Right forelimb (tissue), 1 donor: ENCODE measurements around the gene METTL14.

Experiments used
- DNase-seq: peaks from one replicate; pipeline ENCODE4 v3.0.0-alpha.2; 2018

METTL14 gene

DNA sequence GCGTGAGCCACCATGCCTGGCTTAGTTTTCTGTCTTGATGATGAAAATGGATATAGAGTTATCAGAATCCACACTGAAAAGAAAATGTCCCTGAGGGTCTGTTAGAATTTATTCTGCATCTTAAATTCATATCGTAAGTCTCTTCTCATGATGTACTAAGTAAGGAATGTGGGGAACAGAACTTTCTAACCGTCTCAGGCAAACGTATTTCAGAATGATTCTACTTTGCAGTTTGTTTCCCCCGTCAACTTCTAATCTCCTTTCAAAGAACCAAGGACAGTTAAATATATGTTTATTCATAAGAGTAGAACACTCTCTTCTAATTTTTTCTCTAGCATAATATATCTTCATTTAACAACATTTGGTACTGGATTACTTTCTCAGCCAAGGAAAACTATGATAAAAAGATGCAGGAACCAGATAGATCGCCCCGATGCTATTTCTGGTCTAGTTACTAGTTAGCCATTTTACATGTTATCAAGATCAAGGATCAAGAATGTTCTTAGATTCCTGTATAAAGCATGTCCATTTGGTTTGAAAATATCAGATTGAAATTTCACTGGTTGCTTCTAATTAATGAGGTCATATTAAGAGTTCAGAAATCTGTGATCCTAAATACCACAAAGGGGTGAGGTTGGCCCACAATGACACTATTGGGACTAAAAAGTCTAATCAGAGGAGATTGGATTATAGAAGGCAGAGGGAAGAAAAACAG, 49.5 kb downstream of the METTL14 start:
- no peak for DNase-seq

DNA sequence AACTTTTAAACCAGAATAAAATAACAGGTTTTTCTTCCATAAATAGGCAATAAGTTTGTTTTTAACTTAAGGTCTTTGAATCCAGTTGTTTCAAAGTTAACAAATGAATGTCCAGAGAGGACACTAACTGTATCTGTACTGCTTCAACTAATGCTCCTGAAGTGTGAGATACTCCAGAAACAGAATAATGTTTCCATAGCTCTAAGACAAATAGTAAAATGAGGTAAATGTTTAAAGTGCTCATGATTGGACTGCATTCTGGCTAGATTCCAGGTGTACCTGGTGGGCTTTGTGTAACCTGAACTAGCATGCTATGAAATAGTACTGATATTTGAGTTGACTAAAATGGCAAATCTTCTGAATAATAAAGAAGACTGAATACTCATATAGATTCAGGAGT, 51.7 kb downstream of the METTL14 start:
- DNase-seq: no peak

DNA sequence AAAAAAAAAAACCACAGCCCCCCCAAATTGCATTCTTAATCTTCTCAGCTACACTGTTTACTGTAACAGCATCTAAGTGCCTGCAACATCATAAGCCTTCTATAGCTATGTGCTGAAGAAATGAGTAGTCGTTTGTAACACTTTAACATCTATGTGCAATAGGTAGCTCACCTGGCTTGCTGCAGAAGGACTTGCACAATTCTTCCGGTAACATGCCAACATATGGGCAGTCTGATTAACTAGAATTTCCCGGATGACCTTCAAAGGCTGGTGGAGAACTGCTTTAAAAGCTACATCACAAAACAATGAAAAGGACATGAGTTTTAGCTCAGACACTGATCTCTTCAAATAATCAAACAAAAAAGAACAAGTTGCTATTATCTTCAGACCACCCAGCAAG, 52.9 kb downstream of the METTL14 start:
- no peak for DNase-seq

DNA sequence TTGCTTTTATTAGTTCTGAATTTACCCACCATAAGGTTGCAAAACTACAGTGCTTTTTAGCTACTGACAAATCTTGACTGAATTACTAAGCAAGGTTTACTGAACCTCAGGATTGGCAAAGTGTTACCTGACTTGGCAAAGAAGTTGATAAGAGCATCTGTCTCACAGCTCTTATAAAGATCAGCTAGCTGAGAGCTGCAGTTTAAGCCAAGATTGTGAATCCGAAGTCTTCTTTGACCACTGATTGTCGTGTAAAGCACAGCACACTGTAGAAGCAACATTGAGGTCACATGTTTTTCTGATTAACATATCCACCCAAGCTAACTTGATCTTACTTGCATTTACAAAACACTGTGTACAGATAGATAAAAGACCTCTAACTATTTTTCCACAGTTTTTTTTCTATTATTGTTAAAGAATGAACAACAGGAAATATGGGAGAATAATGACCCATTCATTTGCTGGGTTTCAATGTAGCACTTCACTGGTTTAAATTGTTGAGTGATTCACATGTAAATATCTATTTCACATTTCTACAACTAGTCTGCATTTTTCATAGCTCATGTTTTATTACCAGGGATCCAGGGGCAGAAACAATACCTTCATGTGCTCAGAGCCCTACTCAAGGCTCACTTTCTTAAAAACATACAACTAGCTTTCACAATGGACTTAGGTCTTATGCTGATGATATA, 54.0 kb downstream of the METTL14 start:
- DNase-seq: no peak

DNA sequence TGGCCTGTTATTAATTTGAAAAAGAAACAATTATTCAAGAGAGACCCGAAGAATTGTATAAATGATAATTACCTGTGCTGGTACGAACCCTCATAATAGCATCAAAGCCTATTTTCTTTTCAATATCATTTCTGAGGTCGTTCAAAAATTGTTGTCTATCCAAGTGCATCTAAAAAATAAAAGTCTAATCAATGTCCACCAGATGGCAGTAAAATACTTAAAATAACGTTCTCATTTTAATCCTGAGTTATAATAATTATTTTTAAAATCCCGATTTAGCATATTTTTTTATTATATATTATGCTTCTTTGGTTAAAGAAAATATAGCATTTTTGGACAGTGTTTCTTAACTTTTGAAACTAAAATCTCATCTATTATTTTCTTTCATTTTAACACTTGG, 55.7 kb downstream of the METTL14 start:
- DNase-seq: no peak

DNA sequence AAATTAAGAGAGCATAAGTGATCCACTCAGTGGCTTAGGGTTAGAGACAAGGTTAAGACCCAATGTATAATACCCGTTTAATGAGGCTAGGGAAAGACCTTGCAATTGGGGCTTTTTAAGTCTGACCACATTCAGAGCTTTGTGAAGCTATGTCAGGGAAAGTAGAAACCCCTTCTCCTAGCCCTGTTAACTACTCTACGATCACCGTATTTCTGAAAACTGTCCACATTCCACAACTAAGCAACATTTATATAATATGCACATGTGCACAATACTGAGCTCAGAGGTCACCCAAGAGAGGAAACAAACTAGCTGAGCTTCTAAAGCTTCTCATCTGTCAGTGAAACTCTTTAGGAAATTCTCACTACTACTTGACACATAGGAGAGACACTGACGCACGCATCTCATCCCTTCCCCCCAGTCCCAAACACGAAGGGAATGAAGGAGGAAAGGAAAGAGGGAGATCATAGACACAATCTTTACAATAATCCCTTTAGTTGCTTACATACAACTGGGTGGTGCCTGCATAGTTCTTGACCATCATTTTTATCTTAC, 56.2 kb downstream of the METTL14 start:
- no peak for DNase-seq

DNA sequence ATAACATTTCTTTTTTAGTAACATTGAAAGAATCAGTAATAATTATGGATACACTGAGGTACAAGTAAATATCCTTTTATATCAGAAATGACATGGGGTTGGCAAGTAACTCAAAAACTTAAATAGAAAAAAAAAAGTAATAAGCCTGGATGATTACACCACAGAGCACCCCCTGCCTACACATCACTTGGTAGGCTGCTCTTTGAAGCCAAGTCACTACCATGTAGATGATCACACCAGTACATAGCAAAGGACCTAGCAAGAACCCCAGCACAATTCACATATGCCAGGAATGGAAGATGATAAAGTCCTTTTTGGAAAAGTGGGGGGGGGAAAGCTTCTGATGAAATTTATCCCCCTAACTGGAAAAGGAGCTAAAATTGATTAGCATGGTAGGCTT, 56.9 kb downstream of the METTL14 start:
- no peak for DNase-seq

DNA sequence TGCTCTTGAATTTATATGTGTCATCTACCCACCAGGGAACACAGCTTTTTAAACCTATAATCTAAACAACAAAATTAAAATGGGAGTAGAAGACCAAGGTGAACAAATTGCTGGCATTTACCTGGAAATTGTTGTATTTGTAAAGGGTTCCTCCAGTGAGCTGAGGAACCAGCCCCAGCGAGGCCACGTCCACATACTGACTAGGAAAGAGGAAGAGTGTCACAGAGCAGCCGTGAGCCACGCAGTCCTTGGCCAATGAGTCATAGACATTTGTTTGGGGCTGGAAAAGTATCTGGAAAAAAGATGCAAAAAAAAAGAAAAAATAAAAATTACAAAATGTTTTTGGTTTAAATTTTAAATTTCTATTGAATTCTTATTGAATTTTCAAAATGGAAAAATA, 58.7 kb downstream of the METTL14 start:
- no peak for DNase-seq

DNA sequence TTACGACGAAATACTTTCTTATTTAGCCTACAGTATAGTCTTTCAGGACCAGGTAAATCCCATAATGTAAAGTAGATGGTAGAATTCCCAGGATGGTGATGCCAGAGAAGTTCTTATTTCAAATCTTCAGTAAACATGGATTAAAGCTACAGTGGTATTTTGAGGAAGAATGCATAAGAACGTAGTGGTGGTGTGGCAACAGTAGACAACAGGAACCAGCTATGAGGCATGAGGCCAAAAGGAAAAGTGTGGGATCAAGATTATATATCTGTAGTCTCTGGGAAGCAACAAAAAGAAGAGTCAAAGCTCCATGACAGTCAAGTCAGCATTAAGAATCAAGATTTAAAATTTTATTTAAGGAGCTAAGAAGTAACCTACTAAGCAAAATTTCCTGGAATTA, 60.2 kb downstream of the METTL14 start:
- no peak for DNase-seq

DNA sequence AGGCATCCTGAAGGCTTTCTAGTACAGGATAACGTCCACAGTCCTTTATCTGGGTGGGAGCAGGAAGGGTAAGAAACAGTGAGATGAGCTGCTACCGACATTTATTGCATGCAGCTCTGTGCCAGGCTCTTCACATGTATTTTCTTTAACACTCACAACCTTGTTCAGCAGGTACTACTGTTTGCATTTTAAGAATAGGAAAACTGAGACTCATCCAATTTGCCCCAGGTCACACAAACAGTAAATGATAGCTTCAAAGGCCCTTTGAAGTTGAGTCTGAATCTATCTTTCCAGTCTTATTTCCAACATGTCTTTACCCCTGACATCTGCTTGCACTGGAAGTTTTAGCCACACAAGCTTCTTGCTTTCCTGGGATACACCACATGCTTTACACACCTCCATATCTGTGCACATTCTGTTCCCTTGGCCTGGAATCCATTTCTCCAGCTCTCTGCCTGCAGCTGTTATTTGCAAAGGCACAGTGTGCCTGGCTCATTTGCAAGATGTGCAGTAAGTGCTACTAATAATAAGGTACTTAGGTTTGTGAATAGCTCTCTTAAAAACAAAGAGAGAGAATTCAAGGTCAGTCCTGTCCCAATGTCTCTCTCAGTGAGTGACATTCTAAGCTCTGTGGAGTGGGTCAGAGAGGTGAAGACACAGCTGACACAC, 61.2 kb downstream of the METTL14 start:
- no peak for DNase-seq

DNA sequence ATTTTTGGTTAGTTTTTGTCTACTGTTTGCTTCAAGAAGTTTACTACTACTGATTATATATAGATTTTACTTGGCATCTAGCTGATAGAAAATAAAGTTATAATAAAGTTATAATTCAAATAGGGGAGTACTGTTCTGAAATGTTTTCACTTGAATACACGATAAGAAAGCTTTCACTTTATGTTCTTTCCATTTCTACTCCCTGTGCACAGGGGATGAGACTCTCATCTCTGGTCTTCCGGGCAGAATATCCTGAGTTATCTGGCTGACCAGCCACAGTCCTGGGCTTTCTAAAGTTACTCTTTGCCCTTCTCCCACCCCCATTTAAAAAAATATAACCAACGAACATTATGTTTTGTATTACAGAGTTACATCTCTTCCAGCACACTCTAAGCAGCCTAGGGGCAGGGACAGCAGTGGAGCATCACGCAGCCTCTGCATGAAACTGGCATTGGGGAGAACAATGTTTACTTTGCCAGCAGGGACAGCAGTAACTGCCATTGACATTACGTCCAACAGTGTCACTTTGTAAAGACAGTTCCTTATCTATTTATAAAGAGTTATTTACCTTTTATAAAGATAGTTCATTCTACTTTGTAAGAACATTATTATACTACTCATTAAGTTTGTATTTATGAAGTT, 64.3 kb downstream of the METTL14 start:
- no peak for DNase-seq

DNA sequence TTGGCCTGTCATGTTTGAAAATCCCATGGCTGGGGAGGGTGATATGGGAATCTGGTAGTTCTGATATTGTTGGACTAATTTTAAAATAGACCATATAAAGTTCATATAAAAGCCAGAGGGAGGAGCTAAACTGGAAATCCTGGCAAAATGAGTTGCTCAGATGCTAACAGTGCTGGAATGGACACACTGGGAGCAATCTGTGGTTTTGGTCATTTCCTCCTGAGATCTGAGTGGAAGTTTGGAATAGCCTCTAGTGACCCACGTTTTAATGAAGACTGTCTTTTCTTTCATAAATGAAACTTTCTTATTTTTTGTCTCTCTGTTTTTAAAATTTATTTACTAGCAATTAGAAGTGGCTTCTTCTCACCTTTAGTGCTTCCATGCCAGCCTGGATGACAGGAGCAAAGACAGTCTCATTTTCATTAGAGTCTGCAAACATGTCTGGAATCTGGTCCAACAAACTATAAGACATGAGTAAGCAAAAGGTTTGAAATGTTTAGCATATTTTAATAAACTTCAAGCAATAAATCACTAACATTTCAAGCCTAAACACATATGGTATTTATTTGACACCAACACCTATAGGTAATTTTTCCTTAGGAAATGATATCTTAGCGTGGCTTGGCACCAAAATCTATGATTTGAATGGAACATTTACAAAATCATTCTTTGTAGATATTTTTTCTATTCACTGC, 66.6 kb downstream of the METTL14 start:
- no peak for DNase-seq

DNA sequence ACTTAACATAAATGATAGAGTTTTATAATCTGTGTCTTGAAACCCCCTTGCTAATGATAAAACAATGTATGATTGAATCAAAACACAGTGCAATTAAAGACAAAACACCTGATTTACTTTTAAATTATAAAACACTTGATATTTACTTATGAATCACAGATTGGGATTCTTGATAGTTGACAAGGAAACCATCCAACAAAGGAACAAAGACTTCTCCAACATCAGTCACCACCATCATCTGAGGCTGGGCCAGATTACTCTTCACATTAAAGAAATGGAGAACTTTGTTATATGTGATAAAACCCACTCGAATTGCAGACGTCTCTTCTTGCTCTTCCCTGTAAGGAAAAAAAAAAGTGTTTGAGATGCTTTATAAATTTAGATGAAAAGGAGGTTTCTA, 67.4 kb downstream of the METTL14 start:
- no peak for DNase-seq

DNA sequence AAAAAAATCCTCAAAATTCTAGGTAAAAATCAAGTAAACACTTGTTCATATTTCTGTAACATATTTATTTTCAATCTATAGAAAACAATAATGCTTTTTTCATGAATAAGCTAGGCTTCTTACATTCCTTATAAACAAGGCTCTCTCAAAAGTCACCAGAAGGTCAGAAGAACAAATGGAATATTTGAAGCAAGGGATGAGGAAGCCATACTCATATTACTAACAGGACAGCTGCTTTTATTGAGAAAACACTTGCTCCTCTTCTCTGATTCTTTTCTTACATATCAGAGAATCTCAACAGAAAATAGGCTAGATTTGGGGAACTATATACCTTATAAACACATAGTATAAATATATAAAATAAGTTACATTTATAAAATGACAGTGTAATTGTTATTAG, 67.9 kb downstream of the METTL14 start:
- DNase-seq: no peak

DNA sequence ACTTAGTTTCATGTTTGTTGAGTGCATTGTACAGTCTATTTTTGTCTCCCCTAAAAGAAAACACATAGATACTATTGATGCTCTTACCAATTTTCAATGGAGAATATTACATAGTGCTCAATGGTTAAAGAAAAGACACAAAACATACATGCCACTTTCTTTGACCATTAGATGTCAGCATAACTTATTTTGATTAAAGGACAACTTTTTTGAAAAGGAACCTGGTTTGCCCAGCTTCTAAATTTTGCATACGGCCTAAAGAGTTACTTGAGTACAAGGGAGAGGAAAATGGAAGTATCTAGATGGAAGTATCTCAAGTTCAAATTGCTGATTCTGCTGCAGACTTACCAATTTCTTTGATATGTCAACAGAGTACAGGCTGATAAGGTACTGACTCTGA, 68.5 kb downstream of the METTL14 start:
- DNase-seq: no peak

DNA sequence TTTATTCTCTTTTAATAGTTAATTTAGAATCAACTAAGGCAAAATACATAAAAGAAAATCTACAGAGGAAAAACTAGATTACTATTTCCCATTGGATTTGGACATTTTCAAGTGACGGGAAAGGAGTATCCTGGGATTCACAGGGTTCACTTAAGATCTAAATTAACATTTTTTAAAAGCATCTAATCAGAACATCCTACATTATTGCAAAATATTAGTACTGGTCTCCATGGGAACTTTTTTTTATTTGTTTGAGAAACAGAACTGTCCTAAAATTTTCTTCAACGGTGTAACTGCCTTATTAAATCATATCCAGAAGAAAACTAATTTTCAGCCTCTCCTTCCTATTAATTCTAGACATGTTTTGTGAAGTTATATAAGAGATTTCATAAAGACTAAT, 69.7 kb downstream of the METTL14 start:
- DNase-seq: no peak

DNA sequence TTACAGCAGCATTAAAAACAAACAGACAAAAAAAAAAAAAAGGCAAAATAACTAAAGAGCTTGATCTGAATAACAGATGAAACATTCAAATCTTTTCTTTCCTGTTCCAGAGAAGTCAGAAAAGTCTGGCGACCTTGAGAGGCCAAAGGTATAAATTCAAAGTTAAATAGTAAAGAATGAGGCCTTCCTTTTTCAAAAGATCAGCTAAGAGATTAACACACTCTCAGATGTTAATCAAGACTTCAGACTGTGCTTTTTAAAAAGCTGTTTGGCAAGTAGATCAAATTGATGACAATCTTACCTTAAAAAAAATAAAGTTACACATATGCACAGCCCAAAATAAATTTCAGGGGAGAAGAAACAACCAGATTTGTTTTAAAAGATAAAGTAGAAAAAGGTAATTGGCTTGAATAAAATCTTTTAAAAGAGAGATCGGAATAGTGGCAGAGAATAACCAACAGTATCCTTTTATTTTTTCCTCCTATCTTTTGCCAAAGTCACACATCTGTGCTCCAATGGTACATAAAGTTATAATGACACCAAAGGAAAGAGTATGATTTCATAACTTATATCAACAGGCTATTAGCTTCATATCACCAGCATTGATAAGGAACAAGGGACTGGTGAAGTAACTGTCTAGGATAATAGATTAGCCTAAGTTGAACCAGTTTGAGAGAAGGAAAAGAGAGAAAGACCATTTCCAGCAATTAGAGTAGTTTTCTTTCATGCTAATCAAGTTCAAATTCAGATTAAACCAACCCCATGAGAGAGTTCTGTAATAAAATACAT, 70.4 kb downstream of the METTL14 start:
- DNase-seq: no peak

DNA sequence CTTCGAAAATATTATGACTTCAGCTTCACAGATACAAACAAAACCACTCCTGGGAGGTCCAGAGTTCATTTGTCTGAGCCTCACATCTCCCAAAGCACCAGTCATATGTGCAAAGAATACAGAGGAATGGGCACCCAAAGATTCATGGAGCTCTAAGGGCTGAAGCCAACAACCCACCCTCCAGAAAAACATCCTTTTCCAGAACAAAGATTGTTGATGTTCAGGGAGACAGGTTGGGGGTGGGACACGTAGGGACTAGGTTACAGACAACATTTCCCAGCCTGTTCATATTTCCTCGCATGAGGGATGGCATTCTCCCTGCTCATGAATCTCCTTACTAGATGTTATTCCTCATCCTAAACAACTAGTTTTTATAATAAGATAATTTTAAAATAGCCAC, 71.2 kb downstream of the METTL14 start:
- DNase-seq: no peak

DNA sequence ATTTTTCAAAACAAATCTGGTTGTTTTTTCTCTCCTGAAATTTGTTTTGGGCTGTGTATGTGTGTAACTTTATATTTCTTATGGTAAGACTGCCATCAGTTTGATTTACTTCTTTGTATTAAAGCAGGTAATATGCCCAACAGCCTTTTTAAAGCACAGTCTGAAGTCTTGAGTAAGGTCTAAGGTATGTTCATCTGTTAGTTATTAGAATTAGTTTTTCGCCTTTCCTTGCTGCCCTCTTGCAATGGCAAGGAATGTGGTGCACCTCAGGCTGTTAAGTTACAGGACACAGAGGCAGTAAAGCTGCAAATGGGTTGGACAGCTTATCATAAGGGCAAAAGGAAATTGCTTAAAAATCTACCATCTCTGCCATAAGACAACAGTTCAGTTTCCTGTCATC, 71.8 kb downstream of the METTL14 start:
- DNase-seq: no peak

DNA sequence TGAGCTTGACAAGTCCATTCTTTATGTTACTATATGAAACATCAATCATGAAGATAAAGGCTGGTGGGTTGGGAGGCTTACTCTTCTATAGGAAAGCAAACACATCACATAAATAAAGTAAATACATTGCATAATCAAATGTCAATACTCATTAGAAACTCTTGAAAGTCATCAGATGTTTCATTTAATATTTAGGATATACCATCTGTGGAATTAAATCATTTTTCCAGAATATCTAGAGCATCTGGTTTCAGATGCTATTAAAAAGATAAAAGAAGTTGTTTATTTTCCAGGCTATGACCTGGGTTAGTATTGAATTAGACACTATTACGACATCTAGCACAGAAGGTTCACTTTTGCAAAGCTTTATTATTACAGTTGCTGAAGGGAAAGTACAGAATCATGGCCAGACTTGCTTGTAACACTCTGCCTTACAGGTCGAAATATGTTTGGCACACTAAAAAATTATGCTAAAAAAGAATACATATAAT, 72.6 kb downstream of the METTL14 start:
- no peak for DNase-seq

DNA sequence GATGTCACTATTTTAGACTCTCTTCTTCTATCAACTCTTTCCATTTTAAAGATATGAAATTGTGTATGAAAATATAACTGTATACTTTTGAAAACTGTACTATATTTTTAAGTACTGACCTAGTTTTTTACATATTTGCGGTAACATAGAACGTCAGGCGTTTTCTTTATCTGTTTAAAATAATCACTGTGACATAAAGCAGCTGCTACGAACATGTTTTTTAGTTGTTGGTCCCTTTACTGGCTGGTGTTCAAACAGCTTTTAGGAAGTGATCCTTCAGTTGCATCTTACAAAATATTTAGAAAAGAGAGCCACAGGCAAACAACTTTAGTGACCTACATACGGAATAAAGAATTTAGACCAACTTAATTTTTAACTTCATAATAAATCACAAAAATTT, 73.1 kb downstream of the METTL14 start:
- DNase-seq: no peak

DNA sequence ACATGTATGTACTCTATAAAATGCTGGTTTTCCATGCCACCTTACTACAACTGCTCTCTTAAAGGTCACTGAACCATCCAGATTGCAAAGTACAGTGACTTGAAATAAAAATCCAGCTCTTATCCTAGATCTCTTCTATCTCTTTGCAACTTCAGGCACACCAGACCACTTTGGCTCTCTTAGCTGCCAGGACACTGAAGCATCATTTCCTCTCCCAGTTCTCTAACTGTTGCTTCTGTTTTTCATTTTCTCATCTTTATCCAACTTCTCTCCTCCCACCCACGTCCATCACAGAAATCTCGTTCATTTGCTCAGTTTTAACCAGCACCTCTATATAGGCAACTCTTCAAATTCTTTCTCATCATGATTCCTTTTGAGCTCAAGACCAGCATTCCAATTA, 74.3 kb downstream of the METTL14 start:
- no peak for DNase-seq
